Hepatocyte (in vitro differentiated cells): ENCODE data around the gene SRCIN1. TPM values are rescaled to one million over a fixed set of nuclear protein-coding genes. Genes with fewer than 3 reads are reported as not detected.

Experiments used
- DNase-seq: peaks from one replicate; pipeline ENCODE4 v3.0.0-alpha.2; 2016; ENCODE audit warnings: low spot score
- H2AFZ ChIP-seq: fragments of 200-600 bp; sonication (generic); 2 replicates; pipeline ENCODE4 v1.6.0; 2016; ENCODE audit warnings: antibody characterized with exemption, mild to moderate bottlenecking
- H3K27ac ChIP-seq: fragments of 200-600 bp; sonication (generic); 2 replicates; pipeline ENCODE4 v1.5.1; 2016; ENCODE audit warnings: mild to moderate bottlenecking
- H3K27me3 ChIP-seq: fragments of 200-600 bp; sonication (generic); 2 replicates; pipeline ENCODE4 v1.6.1; 2016
- H3K36me3 ChIP-seq: fragments of 200-600 bp; sonication (generic); replicated peaks from 2 replicates; pipeline ENCODE4 v1.5.1; 2016; ENCODE audit warnings: low read depth; ENCODE audit not compliant: insufficient read depth
- H3K4me1 ChIP-seq: fragments of 200-600 bp; sonication (generic); 2 replicates; pipeline ENCODE4 v1.5.1; 2016; ENCODE audit warnings: mild to moderate bottlenecking, moderate library complexity; ENCODE audit not compliant: insufficient read depth
- H3K4me2 ChIP-seq: fragments of 200-600 bp; sonication (generic); 2 replicates; pipeline ENCODE4 v1.6.0; 2016
- H3K4me3 ChIP-seq: fragments of 200-600 bp; sonication (generic); 2 replicates; pipeline ENCODE4 v1.5.1; 2016; ENCODE audit warnings: mild to moderate bottlenecking
- H3K79me2 ChIP-seq: fragments of 200-600 bp; sonication (generic); 2 replicates; pipeline ENCODE4 v1.6.0; 2017; ENCODE audit warnings: mild to moderate bottlenecking
- H3K9me2 ChIP-seq: fragments of 200-600 bp; sonication (generic); replicated peaks from 2 replicates; pipeline ENCODE4 v1.6.0; 2017; ENCODE audit warnings: mild to moderate bottlenecking; ENCODE audit not compliant: insufficient read depth
- H3K9me3 ChIP-seq: fragments of 200-600 bp; sonication (generic); 2 replicates; pipeline ENCODE4 v1.5.1; 2016; ENCODE audit warnings: low read depth, mild to moderate bottlenecking
- H4K20me1 ChIP-seq: fragments of 200-600 bp; sonication (generic); 2 replicates; pipeline ENCODE4 v1.6.0; 2016; ENCODE audit warnings: mild to moderate bottlenecking; ENCODE audit not compliant: insufficient read depth, poor library complexity, severe bottlenecking
- EZH2 ChIP-seq: fragments of 200-600 bp; sonication (generic); IDR thresholded peaks from 2 replicates; pipeline ENCODE4 v1.6.1; 2016; ENCODE audit warnings: antibody characterized with exemption, mild to moderate bottlenecking, borderline replicate concordance
- EZH2phosphoT487 ChIP-seq: fragments of 200-600 bp; sonication (generic); IDR thresholded peaks from one replicate; pipeline ENCODE4 v1.6.1; 2018; ENCODE audit warnings: antibody characterized with exemption, mild to moderate bottlenecking, low read depth, moderate library complexity; ENCODE audit not compliant: unreplicated experiment, severe bottlenecking
- WGBS: methylation state at CpG from one replicate; pipeline ENCODE4 v1.1.6; 2016; ENCODE audit warnings: low lambda C conversion rate; ENCODE audit errors: missing lambda C conversion rate; 5-methylcytosine and 5-hydroxymethylcytosine counted together
- polyA plus RNA-seq: library from polyadenylated mRNA; unstranded; fragments of >200 nt; fragmentation: Nextera tagmentation; extraction: Ambion mirVana; gene quantifications from 2 replicates; pipeline ENCODE4 v1.2.1, GENCODE V29; 2016
- total RNA-seq: library from RNA; depleted of rRNA; stranded (reverse); fragments of >200 nt; gene quantifications from 2 replicates; pipeline ENCODE4 v1.2.3, GENCODE V29; 2014
- TF ChIP-seq, protein P1 (sequence below): fragments of 200-600 bp; sonication (generic); IDR thresholded peaks from 2 replicates; pipeline ENCODE4 v1.5.1; 2016; ENCODE audit warnings: antibody characterized with exemption, mild to moderate bottlenecking; ENCODE audit not compliant: poor library complexity

The SRCIN1 gene
- total RNA-seq (0.90 and 1.4 TPM in 2 replicates), polyA plus RNA-seq (0.82 and 1.2 TPM in 2 replicates)

- H3K27me3 ChIP-seq = peaks cover 34% of the 10 kb centered on the region
- H3K79me2 ChIP-seq = no peaks in the 10 kb centered on the region
- DNase-seq = peak; percentile 84
- no peaks in the 10 kb centered on the region for H3K9me3 ChIP-seq
- WGBS = 2% methylated on average over 32 of the region's 105 CpGs
- peak within 1 kb of the TSS; percentile 63 for H3K4me3 ChIP-seq
- no peak for TF ChIP-seq EZH2phosphoT487
- TF ChIP-seq, protein P1, sequence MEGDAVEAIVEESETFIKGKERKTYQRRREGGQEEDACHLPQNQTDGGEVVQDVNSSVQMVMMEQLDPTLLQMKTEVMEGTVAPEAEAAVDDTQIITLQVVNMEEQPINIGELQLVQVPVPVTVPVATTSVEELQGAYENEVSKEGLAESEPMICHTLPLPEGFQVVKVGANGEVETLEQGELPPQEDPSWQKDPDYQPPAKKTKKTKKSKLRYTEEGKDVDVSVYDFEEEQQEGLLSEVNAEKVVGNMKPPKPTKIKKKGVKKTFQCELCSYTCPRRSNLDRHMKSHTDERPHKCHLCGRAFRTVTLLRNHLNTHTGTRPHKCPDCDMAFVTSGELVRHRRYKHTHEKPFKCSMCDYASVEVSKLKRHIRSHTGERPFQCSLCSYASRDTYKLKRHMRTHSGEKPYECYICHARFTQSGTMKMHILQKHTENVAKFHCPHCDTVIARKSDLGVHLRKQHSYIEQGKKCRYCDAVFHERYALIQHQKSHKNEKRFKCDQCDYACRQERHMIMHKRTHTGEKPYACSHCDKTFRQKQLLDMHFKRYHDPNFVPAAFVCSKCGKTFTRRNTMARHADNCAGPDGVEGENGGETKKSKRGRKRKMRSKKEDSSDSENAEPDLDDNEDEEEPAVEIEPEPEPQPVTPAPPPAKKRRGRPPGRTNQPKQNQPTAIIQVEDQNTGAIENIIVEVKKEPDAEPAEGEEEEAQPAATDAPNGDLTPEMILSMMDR = peak; percentile 90
- no peaks in the 10 kb centered on the region for H3K9me2 ChIP-seq
- peak within 1 kb of the TSS; percentile 59 for H2AFZ ChIP-seq
- peaks cover 22% of the 10 kb centered on the region for H3K4me1 ChIP-seq
- no peaks in the 10 kb centered on the region for H4K20me1 ChIP-seq
- H3K27ac ChIP-seq = no peak within 1 kb of the TSS
- peak within 1 kb of the TSS; percentile 99 for H3K4me2 ChIP-seq
- H3K36me3 ChIP-seq = no peaks in the 10 kb centered on the region
These were observed at the start of gene SRCIN1 for GRCh38 chr17:38605841-38606645. Gene SRCIN1, minus strand, starts transcription at chr17:38605952. Its CDS starts 247 bp downstream, at chr17:38605705.

GRCh38 chr17:38654411-38655398, 49.0 kb upstream of the SRCIN1 start:
- no peak overlapping the region for H3K27ac ChIP-seq
- peaks cover 9% of the 10 kb centered on the region for H3K27me3 ChIP-seq
- no peaks in the 10 kb centered on the region for H3K4me1 ChIP-seq
- no peaks in the 10 kb centered on the region for H3K9me3 ChIP-seq
- no peaks in the 10 kb centered on the region for H3K36me3 ChIP-seq
- H3K9me2 ChIP-seq = no peaks in the 10 kb centered on the region
- no peaks in the 10 kb centered on the region for H3K79me2 ChIP-seq
- H3K4me3 ChIP-seq = no peak overlapping the region
- H4K20me1 ChIP-seq = no peaks in the 10 kb centered on the region
- 72% methylated on average over 21 of the region's 21 CpGs for WGBS
- DNase-seq = no peak
- no peak overlapping the region for H2AFZ ChIP-seq
- H3K4me2 ChIP-seq = no peak overlapping the region
- TF ChIP-seq EZH2phosphoT487 = no peak
- TF ChIP-seq, protein P1 = no peak
- TF ChIP-seq EZH2 = no peak

- 95% methylated on average over 5 of the region's 5 CpGs for WGBS
These were observed 47.9 kb upstream of the SRCIN1 start for GRCh38 chr17:38653679-38654078.

More at GRCh38 chr17:38653679-38654078, 47.9 kb upstream of the SRCIN1 start:
- no peak for DNase-seq
- H3K36me3 ChIP-seq = no peaks in the 10 kb centered on the region
- TF ChIP-seq EZH2phosphoT487 = no peak
- no peak for TF ChIP-seq EZH2
- TF ChIP-seq, protein P1 = no peak
- H4K20me1 ChIP-seq = no peaks in the 10 kb centered on the region
- H3K27me3 ChIP-seq = peaks cover 9% of the 10 kb centered on the region
- no peak overlapping the region for H3K27ac ChIP-seq
- H3K4me3 ChIP-seq = no peak overlapping the region
- H2AFZ ChIP-seq = no peak overlapping the region
- no peaks in the 10 kb centered on the region for H3K9me3 ChIP-seq
- H3K79me2 ChIP-seq = no peaks in the 10 kb centered on the region
- no peaks in the 10 kb centered on the region for H3K4me1 ChIP-seq
- H3K9me2 ChIP-seq = no peaks in the 10 kb centered on the region
- no peak overlapping the region for H3K4me2 ChIP-seq
